ENCODE data around the gene CDK11B.

DNA sequence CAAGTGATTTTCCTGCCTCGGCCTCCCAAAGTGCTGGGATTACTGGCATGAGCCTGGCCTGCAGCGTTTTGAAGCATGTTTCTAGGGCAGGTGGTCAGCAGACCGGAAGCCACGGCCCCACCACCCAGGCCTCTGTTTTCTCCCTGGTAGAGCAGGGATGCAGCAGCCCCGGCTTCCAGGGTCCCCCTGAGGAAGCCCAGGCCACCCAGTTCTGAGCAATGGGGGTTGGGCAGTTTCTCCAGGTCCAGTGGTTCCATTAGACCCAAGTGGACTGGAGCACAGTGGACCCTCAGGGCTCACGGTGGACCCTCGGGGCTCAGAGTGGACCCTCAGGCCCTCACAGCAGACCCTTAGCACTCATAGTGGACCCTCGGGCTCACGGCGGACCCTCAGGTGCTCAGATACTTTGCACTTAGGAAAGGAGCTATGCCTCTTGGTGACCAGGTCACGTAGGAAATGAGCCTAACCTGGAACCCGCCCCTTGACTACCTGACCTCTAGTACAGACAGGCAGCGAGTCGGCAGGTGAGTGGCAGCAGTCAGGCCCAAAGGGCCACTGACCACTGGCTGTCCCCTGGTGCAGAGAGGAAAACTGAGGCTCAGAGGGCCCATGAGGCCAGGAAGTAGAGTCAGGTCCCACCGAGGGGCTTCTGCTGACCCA lies 54.3 kb downstream of the CDK11B start:
- TF ChIP-seq, protein P1, sequence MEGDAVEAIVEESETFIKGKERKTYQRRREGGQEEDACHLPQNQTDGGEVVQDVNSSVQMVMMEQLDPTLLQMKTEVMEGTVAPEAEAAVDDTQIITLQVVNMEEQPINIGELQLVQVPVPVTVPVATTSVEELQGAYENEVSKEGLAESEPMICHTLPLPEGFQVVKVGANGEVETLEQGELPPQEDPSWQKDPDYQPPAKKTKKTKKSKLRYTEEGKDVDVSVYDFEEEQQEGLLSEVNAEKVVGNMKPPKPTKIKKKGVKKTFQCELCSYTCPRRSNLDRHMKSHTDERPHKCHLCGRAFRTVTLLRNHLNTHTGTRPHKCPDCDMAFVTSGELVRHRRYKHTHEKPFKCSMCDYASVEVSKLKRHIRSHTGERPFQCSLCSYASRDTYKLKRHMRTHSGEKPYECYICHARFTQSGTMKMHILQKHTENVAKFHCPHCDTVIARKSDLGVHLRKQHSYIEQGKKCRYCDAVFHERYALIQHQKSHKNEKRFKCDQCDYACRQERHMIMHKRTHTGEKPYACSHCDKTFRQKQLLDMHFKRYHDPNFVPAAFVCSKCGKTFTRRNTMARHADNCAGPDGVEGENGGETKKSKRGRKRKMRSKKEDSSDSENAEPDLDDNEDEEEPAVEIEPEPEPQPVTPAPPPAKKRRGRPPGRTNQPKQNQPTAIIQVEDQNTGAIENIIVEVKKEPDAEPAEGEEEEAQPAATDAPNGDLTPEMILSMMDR (IDR thresholded peaks at IDR 0.05) = no peak
- TF ChIP-seq POLR2A (IDR thresholded peaks at IDR 0.05) (no peak), EP300 (IDR thresholded peaks at IDR 0.05) (no peak)

Measured in tibial nerve (tissue), 4 donors.